Epithelial cell of proximal tubule (primary cell): ENCODE data around the gene VPS39. TPM values are rescaled to one million over a fixed set of nuclear protein-coding genes. Genes with fewer than 3 reads are reported as not detected.

Experiments used
- DNase-seq: peaks from one replicate; pipeline ENCODE4 v3.0.0-alpha.2; 2011; ENCODE audit warnings: low read depth
- H3K4me3 ChIP-seq: 2 replicates; pipeline ENCODE4 v1.5.1; 2011; ENCODE audit warnings: low read depth, mild to moderate bottlenecking, low read length
- CTCF ChIP-seq: conservative IDR thresholded peaks from 2 replicates; pipeline ENCODE4 v1.5.1; 2012; ENCODE audit warnings: low read depth, mild to moderate bottlenecking, low read length
- total RNA-seq: library from RNA; depleted of rRNA; stranded (reverse); fragments of >200 nt; gene quantifications from 2 replicates; pipeline ENCODE4 v1.2.3, GENCODE V29; 2015

Gene VPS39
- total RNA-seq, 1 donor from 2014 or later, result 29.1 TPM

- no peak for DNase-seq
- TF ChIP-seq CTCF, result no peak
- no peak overlapping the region for H3K4me3 ChIP-seq
These were observed 48.0 kb downstream of the VPS39 start for GRCh38 chr15:42160136-42160535.

DNA sequence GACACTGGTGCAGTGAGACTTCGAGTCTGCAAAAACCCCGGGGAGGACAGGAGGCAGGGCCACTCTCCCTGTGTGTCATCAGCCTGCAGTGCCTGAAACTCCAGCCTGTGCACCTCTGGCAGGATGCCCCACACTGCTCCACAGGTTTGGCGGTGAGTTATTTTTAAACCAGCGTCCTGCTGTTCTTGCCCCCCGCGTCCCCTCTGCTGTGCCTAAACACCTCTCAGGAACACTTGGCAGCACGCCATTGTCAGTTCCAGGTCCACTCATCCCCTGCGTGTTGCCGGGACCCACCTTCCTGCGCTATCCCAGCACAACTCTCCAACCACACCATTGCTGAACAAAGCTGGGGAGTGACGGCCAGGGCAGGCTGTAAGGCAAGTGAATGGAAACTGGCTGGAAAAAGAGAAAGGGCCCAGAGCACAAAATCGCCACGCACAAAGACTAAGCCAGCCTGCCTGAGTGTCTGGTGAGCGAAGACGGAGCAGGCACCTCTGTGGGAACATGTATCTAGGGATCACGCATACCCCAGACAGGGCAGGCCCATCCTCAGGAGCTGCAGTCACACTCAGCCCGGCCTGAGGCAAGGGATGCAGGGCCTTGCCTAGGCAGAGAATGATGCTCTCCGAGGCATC, 48.6 kb downstream of the VPS39 start:
- DNase-seq, result no peak
- H3K4me3 ChIP-seq, result no peak overlapping the region
- no peak for TF ChIP-seq CTCF

DNA sequence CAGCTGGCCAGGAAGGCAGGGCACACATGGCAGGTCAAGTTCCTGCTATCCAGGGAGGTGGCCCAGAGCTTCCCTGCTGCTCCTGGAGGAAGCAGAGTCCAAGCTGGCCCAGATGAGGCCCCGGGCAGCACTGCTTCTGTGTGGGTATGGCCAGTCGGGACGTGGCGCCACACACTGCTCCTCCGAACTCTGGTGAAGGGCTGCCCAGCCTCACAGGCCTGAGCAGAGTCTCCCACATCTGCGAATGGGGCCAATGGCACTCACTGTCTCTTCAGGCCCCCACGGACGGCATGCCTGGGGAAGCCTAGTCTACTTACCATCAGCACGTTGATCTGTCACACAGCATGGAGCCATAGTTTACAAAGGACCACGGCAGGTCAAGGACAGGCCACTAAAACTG, 49.2 kb downstream of the VPS39 start:
- no peak overlapping the region for H3K4me3 ChIP-seq
- no peak for TF ChIP-seq CTCF
- no peak for DNase-seq

- TF ChIP-seq CTCF, result no peak
- no peak for DNase-seq
- H3K4me3 ChIP-seq, result no peak overlapping the region
These were observed 49.9 kb downstream of the VPS39 start for GRCh38 chr15:42157981-42158765.

- H3K4me3 ChIP-seq, result no peak overlapping the region
- no peak for TF ChIP-seq CTCF
- DNase-seq, result no peak
These were observed 50.7 kb downstream of the VPS39 start for GRCh38 chr15:42157381-42157780.

DNA sequence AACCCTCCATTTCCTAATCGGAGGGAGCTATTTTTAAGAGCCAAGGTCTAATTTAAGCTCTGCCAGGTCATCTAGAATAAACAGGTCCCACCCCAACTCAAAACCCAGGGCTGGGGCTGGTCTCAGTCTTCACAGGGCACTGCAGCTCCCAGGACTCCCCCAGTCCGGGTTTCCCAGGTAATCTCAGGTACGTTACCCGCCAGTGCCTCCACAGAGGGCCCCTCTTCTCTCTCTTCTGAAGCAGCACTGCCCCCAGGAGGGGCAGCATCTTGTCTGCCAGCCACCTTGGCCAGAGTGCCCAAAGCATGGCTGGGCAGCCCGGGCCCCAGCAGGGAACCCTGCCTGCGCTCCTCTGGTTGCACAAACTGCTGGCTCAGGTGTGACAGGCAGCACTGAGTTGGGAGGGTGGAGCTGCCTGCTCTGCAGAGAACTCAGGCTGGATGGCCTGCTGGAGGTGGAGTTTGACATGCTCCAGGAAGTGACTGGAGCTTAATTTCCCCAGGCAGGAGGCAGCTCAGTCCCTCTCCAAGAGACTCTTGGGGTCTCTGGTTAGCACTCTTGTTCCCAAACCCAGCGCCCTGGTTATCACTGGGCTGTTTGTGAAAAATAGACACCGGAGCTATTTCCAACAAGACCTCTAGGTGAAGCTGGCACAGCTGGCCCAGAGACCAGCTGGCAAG, 51.7 kb downstream of the VPS39 start, which contains the start of gene PLA2G4F:
Gene PLA2G4F, minus strand, starts transcription at position 394 of the 680 bp plus-strand sequence. Its CDS starts 87 bp downstream, at position 307.
- no peak within 1 kb of the TSS for H3K4me3 ChIP-seq
- DNase-seq, result no peak
- no peak for TF ChIP-seq CTCF
